H54 (cell line): ENCODE measurements around the gene TMEM208.
A peak's percentile ranks its signal among the peaks of the same experiment; 100 is the strongest.

Source experiments
- DNase-seq: peaks from one replicate; pipeline ENCODE4 v3.0.0; 2011; ENCODE audit warnings: low spot score, mixed read lengths; ENCODE audit not compliant: insufficient read length
- FAIRE-seq: peaks from 3 replicates; lab custom pipeline; 2011; peaks lifted over from hg19 to GRCh38; lab: Jason Lieb, UNC
- POLR2A ChIP-seq: IDR thresholded peaks from 2 replicates; pipeline ENCODE4 v1.6.1; 2011; ENCODE audit warnings: low read depth, mild to moderate bottlenecking, low read length

TMEM208 gene

GRCh38 chr16:67252609-67253497 is 25.9 kb downstream of the TMEM208 start:
- TF ChIP-seq POLR2A, result no peak
- no peak for DNase-seq
- FAIRE-seq, result no peak

- no peak for TF ChIP-seq POLR2A
- DNase-seq (no peak), FAIRE-seq (no peak)
Measured at GRCh38 chr16:67254801-67255552, 28.0 kb downstream of the TMEM208 start.

GRCh38 chr16:67255553-67256221 is 28.8 kb downstream of the TMEM208 start:
- TF ChIP-seq POLR2A, result no peak
- DNase-seq, result no peak
- no peak for FAIRE-seq

- DNase-seq (no peak), FAIRE-seq (no peak)
- no peak for TF ChIP-seq POLR2A
Measured at GRCh38 chr16:67256701-67257230, 29.8 kb downstream of the TMEM208 start.

GRCh38 chr16:67257486-67258160 is 30.7 kb downstream of the TMEM208 start:
- no peak for TF ChIP-seq POLR2A
- FAIRE-seq (no peak), DNase-seq (no peak)

- DNase-seq, result no peak
- no peak for FAIRE-seq
- no peak for TF ChIP-seq POLR2A
Measured at GRCh38 chr16:67258161-67258835, 31.4 kb downstream of the TMEM208 start.

- no peak for TF ChIP-seq POLR2A
- DNase-seq, result no peak
- FAIRE-seq, result no peak
Measured at GRCh38 chr16:67259705-67260104, 32.8 kb downstream of the TMEM208 start.

GRCh38 chr16:67260426-67261063 is 33.6 kb downstream of the TMEM208 start:
- no peak for TF ChIP-seq POLR2A
- DNase-seq, result no peak
- peak; percentile 88 for FAIRE-seq

GRCh38 chr16:67263201-67263600 is 36.3 kb downstream of the TMEM208 start:
- no peak for DNase-seq
- no peak for FAIRE-seq
- TF ChIP-seq POLR2A, result no peak

- no peak for FAIRE-seq
- no peak for DNase-seq
- no peak for TF ChIP-seq POLR2A
Measured at GRCh38 chr16:67264277-67264676, 37.3 kb downstream of the TMEM208 start.

GRCh38 chr16:67264866-67265265 is 37.9 kb downstream of the TMEM208 start:
- TF ChIP-seq POLR2A, result no peak
- DNase-seq (no peak), FAIRE-seq (no peak)

- DNase-seq (no peak), FAIRE-seq (no peak)
- no peak for TF ChIP-seq POLR2A
Measured at GRCh38 chr16:67265834-67266233, 38.9 kb downstream of the TMEM208 start.

- no peak for TF ChIP-seq POLR2A
- FAIRE-seq, result peak; percentile 65
- DNase-seq, result no peak
Measured at GRCh38 chr16:67268136-67268579, 41.2 kb downstream of the TMEM208 start.
